HFF-Myc (cell line): ENCODE measurements around the gene CHN2.

Experiments used
- DNase-seq: peaks from one replicate; pipeline ENCODE4 v3.0.0-alpha.2; 2011; ENCODE audit warnings: low read depth; ENCODE audit errors: extremely low read depth
- H3K4me3 ChIP-seq: replicated peaks from 2 replicates; pipeline ENCODE4 v1.5.1; 2011; ENCODE audit warnings: low read depth, mild to moderate bottlenecking, control low read depth, low read length
- TF ChIP-seq, protein P1 (sequence below): IDR thresholded peaks from 2 replicates; pipeline ENCODE4 v1.5.1; 2012; ENCODE audit warnings: mild to moderate bottlenecking, low read depth, low read length, control low read depth; ENCODE audit errors: missing control alignments

CHN2 gene

DNA sequence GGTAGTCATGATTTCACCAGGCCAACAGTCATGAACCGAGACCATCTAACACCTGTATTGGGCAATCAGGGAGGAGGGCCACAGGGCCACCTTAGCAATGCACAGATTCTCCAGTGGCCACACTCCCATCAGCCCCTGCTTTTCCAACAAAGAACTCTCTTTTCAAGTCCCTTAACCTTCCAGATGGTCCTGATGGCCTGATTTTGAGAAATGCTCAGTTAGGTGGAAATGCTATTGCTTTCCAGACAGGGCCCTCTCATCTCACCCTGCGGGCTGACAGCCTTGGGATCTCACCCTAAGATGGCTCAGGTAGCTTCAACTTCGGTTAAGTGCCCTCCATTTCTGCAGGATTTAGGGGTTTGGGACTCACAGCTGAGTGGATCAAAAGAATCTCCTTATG lies 237.1 kb downstream of the CHN2 start:
- TF ChIP-seq, protein P1, sequence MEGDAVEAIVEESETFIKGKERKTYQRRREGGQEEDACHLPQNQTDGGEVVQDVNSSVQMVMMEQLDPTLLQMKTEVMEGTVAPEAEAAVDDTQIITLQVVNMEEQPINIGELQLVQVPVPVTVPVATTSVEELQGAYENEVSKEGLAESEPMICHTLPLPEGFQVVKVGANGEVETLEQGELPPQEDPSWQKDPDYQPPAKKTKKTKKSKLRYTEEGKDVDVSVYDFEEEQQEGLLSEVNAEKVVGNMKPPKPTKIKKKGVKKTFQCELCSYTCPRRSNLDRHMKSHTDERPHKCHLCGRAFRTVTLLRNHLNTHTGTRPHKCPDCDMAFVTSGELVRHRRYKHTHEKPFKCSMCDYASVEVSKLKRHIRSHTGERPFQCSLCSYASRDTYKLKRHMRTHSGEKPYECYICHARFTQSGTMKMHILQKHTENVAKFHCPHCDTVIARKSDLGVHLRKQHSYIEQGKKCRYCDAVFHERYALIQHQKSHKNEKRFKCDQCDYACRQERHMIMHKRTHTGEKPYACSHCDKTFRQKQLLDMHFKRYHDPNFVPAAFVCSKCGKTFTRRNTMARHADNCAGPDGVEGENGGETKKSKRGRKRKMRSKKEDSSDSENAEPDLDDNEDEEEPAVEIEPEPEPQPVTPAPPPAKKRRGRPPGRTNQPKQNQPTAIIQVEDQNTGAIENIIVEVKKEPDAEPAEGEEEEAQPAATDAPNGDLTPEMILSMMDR: no peak
- H3K4me3 ChIP-seq: no peak overlapping the region
- no peak for DNase-seq

DNA sequence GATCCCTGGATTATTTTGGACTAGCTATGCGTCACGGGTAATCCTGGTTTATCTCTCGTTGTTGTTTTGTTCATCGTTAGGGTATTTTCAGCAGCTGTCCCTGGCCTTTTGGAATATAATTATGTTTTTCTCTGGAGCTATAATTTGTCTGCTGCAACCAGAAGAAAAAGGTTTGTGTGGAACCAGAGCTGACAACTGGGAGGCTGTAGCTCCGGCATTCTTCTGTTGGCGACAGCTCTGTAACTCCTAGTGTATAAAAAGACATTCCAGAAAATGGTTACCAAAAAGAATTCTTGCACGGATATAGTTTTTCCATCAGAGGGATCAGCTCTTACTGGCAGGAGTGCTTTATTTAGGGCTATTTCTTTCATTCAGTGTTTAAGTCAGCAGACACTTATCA lies 238.1 kb downstream of the CHN2 start:
- no peak for DNase-seq
- TF ChIP-seq, protein P1: no peak
- H3K4me3 ChIP-seq: no peak overlapping the region

DNA sequence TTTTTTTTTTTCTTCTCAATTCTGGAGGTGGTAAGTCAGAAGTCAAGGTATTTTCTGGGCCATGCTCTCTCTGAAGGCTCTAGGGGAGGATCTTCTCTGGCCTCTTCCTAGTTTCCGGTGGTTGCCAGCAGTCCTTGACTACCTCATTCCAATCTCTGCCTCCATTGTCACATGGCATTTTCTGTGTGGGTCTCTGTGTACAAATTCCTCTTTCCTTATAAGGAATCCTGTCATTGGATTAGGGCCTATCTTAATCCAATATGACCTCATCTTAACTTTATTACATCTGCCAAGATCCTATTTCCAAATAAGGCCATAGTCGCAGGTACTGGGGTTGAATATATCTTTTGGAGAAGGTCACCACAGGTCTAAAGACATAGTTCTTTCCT lies 239.8 kb downstream of the CHN2 start:
- DNase-seq: no peak
- H3K4me3 ChIP-seq: no peak overlapping the region
- TF ChIP-seq, protein P1: no peak

- DNase-seq: no peak
- TF ChIP-seq, protein P1: no peak
Measured at GRCh38 chr7:29435167-29435566, 240.6 kb downstream of the CHN2 start.

GRCh38 chr7:29435902-29436301 lies 241.3 kb downstream of the CHN2 start:
- DNase-seq: no peak
- TF ChIP-seq, protein P1: no peak
- H3K4me3 ChIP-seq: no peak overlapping the region

More at GRCh38 chr7:29435167-29435566, 240.6 kb downstream of the CHN2 start:
- no peak overlapping the region for H3K4me3 ChIP-seq

GRCh38 chr7:29442146-29442545 lies 247.6 kb downstream of the CHN2 start:
- TF ChIP-seq, protein P1: no peak
- H3K4me3 ChIP-seq: no peak overlapping the region
- peak; percentile 37 for DNase-seq

- H3K4me3 ChIP-seq: no peak overlapping the region
- no peak for DNase-seq
- TF ChIP-seq, protein P1: no peak
Measured at GRCh38 chr7:29443552-29443951, 249.0 kb downstream of the CHN2 start.
